ENCODE data around the gene CWC25.
"Not testable (repeated sequence)": the region's sequence is repeated elsewhere in the genome, so short reads cannot be mapped to it uniquely, and the experiment has no call there.

Gene CWC25

DNA sequence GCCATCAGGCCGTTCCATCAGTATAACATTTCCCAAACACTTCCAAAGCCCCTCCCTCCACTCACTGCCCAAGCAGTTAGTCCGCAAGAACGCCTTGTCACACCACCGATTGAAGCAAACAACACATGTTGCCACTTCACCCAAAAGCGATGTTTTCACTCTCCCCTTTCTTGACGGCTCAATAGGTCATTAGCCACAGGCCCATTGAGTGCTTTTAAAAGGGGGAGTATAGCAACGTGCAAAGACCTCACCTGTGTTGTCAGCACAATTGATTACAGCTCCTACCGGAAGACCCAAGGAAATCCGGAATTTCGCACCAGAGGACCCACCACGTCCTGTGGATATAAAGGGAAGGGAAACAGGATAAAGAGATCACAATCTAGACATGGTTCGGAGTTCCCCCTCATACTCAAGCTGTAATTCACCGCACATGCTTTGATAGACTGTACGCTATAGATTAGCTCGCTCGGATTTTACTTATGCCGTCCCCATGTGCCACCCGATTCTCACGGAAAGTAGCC, 27.7 kb upstream of the CWC25 start:
- no peak for DNase-seq

DNA sequence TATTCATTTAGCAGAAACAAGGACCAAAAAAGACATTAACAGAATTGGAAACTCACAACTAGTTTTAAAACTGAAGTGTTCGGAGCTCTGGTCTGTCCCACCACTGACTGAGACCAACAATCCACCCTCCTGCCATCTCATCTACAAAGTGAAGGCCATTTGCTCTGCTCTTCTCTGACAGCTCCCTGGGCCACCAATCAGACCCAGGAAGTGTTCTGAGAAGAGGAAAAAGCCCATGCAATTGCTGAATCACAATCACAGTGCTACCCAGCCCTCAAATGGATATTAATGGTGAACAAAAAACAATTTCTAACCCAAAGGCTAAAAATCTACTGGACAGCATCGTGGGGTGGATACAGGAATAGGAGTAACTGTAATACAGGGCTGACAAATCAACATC, 26.3 kb upstream of the CWC25 start:
- DNase-seq = no peak

DNA sequence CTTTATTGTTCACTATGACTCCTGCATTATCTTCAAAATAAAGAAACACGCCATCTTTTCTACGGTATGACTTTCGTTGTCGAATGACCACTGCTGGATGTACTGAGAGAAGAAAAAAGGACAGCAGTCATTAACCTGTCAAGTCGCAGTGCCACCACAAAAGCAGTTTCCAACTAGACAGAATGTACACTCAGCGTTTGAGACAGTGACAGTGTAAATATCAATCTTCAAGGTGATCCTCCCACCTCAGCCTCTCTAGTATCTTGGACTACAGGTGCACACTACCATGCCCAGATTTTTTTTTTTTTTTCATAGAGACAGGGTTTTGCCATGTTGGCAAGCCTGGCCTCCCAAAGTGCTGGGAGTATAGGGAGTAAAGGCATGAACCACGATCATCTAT, 25.3 kb upstream of the CWC25 start:
- DNase-seq = no peak

DNA sequence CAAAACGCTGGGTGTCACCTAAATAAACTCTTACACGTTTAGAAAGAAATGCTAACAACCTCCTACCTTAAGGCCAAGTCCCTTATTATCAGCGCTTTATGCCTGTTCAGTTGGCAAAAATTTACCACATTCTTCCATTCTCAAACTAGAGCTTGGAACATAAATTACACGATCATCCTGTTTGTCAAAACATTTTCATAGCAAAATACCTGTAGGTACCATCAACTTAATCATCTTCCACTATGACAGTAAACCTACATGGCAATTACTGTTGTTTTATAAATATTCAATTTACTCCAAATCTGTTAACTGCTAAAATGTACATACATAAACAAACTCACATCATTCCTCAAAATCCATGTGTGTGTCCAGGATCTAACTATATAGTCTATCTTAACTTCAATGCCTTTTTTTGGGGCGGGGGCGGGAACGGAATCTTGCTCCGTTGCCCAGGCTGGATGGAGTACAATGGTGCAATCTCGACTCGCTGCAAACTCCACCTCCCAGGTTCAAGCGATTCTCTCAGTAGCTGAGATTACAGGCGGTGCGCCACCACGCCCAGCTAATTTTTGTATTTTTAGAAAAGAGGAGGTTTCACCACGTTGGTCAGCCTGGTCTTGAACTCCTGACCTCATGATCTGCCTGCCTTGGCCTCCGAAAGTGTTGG, 24.0 kb upstream of the CWC25 start:
- no peak for DNase-seq

DNA sequence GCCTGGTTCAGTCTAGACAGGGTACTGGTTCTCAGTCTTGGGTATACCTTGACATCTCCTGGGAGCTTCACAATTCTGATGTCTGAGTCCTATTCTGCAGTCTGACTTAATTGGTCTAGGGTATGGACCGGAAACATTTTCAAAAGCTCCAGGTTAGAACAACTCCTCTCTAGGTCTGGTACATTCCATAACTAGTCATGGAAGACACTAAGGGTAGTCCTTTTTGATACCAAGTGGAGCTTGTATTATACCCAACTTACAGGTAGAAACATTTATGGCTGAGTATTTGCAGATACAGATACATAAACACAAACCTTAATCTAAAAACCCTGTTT, 23.4 kb upstream of the CWC25 start:
- no peak for DNase-seq

DNA sequence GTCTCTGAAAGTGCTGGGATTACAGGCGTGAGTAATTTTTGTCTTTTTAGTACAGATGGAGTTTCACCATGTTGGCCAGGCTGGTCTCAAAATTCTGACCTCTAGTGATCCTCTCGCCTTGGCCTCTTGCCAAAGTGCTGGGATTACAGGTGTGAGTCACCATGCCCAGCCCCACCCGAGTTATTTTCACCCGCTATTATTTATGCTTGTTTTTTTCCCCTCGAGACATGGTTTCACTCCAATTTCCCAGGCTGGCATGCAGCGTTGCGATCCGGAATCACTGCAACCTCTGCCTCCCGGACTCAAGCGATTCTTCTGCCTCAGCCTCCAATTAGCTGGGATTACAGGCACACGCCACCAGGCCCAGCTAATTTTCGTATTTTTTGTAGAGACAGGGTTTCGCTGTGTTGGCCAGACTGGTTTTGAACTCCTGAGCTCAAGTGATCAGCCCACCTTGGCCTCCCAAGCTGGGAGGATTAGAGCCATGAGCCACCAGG, 19.2 kb upstream of the CWC25 start:
- DNase-seq = no peak

DNA sequence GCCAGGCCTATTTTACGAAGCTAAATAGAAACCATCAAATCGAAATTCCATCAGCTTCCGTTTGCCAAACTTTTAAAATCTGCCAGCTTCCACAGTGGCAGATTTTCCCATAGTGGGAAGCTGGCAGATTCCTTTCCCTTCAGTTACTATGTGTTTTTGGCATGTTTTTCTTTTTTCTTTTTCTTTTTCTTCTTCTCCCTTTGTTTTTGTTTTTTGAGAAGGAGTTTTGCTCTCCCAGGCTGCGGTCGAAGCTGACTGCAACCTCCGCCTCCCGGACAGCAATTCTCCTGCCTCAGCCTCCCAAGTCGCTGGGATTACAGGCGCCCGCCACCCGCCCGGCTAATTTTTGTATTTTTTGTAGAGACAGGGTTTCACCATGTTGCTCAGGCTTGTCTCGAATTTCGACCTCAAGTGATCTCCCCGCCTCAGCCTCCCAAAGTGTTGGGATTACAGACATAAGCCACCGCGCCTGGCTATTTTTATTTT, 684 bp upstream of the CWC25 start:
- no peak for DNase-seq

DNA sequence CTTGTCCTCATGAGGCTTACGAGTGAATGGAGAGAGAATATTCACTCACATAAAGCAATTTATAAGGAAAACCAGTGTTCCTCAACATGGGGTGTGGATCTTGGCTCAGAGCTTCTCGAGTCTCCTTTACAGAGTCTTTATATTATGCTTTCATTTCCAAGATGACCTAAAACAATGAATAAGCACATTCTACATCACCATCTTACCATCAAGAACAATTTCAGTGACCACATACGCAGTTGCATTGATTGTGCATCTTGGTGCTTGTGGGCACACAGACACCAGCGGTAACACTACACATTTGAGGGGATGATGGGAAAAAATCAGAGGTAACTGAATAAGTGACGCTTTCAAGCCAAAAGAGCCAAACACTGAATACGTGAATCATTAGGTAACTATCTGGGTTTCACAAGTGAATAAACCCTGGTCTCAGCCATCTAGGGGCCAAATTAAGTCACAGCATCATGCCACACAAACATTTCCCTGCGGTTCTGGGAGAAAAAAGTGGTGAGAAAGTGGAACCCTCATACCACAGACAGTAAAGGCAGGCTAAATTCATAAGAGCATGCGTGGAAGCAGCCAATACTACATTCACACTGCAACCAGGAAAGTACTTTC, 9.4 kb downstream of the CWC25 start:
- DNase-seq = no peak

DNA sequence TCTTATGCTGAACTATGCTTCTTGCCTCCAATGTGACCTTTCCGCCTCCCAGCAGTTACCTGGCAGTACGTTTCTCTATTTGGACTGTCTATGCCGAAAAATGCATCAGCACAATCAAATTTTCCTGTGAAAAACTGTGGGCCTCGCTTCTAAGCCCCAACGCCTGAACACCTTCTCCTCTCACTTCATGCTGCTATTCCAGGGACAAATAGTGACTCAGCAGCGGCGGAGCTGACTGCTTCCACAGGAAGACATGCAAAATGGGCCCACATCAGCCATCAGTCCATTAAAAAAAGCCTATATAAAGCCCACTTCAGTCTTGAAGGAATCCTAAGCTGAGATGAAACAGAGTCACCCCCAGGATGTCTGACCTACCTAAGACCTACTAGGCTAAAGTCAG, 15.3 kb downstream of the CWC25 start:
- peak in 1 of 2 donors; percentile 4 for DNase-seq

DNA sequence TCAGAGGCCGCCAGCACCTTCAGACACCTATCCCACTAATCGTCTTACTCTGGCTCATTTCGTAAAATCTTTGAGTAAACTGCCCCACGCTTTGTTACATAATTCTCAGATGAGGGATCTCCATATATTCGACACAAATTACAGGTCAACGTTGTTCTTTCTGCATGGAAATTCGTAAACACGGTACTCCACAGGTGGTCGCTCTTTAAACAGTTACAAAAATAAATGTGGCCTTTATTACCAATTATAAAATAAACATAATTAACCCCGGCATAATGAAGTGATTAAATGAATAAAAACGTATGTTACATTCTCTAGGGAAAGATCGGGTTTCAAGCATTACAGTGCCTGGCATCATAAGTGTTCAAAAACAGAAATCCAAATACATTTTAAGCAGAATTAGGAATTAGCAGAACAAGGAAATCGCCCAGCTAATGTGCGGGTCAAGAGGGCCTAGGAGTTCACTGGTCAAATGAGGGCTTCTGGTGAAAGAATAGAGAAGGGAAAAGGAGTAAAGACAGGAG, 24.8 kb downstream of the CWC25 start:
- no peak for DNase-seq

DNA sequence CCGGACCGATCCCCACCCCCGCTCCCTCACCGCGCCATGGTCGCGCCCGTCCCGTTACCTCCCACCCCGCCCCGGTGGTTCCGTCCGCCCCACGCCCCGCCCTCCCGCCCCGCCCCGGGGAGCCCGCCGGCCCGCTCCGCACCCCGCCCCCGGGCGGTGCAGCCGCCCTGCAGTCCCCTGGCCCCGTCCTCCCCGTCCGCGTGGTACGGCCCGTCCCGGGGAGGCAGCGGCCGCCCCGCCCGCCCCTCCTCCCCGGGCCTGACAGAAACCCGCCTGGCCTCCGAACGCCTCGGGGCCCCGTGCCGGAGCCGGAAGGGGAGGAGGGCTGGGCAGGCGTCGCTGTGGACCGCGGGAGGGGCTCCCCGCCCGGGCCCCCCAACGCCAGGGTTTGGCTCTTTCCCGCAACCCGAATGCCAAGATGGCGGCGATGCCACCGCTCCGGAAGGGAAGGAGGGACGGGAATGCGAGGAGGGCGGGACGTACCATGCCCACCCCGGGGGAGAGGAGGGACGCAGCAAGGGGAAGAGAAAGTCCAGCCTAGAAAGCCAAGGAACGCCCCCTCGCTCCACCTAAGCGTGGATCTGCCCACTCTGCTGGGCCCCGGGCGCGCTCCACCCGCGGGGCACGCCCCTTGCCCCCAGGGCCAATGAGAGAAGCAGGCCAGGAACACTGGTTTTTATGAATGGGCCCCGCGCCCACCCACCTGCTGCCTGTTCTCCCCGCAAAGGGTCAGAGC, 25.5 kb downstream of the CWC25 start, which contains the start of gene PIP4K2B:
TSS of gene PIP4K2B (minus strand) at position 56 of the 736 bp plus-strand sequence. CDS start 132 bp downstream, outside the sequence.
- peak; percentile 92 to 97 for DNase-seq

DNA sequence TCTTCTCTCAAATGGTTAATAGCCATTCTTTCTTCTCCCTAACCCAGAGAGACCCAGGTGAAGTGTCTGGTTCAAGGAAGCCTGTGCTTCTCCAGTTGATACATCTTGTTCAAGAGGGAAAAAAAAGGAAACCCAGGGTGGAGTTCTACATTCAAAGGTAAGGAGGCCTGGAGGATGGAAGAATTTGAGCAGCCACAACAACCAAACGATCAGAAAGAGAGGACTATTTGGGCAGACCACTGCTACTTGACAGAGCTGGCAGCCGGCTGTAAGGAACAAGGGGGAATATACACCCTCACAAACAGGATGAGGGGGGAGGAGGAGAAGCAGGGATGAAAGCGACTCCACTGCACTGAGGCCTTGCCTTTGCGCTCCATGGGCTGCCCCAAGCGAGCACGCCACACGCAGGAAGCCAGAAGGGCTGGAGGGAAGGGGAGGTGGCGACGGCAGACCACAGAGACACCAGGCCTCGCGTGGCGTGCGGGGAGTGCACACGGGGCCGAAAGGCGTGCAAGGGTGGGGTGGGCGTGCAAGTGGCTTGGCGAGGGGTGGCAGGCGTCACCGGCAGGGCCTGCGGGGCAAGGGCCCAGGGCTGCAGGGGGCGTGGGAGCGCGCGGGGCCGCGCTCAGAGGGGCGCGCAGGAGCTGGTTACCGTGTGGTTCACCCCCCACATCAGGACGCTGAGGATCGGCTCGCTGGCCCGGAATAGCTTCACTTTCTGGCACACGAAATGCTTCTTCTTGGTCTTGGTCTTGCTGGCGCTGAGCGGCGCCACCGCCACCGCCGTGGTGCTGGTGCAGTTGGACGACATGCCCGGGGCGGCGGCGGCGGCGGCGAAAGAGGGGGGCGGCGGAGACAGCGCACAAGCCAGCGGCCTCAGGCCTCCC, 26.3 kb downstream of the CWC25 start:
- peak in 1 of 2 donors; percentile 48 for DNase-seq

DNA sequence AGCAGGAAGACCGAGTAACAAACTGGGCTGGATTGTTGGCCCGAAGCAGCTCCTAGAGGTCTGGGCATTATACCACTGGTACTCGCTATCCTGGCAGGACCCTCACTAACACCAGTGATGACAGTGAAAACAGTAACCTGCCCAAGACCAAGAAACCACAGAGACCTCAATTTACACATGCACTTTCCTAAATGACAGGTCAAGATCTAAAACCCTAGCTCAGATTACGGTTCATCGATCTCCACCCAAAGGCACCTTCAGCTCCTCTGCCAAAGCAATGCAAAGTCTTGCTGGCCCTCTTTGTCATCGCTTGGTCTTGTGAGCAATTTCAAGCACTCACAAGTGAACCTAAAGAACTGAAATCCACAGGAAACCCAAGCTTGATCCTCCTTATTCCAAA, 27.3 kb downstream of the CWC25 start:
- no peak for DNase-seq

DNA sequence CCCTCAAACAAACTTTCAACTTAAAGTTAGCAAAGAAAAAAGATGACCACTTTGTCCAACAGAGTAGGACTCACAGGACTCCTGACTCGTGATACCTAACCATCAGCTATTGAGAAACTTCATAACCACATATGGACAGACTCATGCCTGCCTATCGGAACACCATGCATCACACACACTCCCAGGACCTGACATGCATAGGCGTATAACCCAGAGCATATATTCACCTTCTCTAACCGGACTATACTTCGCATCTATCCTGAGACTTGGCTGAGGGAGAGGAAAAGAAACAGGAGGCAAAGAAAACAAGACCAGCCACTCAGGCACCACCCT, 28.0 kb downstream of the CWC25 start:
- no peak for DNase-seq

DNA sequence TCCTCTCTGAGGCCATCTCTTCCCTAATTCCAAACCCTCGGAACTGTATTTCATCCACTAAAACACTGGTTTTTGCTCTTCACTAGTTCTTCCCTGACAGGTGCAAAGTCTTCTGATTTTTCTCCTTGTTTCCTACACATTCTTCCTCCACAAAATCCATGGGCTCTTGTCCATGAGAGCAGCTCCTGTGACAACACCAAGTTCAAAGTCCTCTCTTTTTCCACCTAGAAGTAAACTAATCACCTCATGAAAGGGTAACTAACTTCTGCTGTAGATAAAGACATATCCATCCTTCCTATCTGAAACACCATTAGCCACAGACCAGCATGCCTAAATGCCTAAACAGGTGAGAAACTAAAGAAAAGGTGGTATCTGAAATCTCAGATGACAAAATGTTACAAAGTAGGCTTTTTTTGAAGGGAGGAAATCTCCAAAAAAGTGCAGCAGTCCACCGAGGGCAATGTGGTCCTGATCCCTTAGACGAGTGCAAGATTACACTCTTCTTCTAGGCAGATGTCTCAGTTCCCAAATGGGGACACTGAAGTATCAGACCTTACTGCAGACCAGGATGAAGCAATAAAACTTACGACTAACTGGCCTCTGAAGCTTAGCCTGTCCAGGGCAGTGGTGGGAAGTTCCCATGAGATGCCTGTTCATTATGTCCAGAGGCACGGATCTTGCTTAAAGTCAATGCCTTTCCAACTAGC, 28.5 kb downstream of the CWC25 start:
- DNase-seq = no peak

DNA sequence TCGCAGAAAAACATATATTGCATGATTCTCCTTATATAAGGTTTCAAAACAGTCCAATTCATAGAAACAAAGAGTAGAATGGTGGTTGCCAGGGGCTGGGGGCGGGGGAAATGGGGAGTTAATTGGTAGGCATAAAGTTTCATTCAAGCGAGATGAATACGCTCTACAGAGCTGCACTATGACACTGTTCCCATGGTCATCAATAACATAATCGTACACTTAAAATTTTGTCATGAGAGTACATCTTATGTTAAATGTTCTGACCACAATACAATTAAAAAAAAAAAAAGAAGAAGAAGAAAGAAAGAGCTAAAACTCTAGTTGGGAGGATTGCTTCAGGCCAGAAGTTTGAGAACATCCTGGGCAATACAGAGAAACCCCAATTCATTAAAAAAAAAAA, 30.9 kb downstream of the CWC25 start:
- DNase-seq = no peak

DNA sequence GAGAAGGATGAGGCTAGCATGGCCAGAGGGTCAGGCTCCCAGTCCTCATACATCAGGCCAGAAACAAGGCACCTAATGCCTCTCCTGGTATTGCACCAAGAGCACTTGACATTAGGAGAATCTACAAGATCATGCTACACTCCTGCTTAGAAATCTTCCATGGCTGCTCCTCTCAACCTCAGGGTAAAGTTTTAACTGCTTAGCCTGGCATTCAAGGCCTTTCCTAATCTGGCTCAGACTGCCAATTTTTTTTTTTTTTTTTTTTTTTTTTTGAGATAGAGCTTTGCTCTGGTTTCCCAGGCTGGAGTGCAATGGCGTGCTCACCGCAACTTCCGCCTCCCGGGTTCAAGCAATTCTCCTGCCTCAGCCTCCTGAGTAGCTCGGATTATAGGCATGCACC, 34.0 kb downstream of the CWC25 start:
- no peak for DNase-seq

DNA sequence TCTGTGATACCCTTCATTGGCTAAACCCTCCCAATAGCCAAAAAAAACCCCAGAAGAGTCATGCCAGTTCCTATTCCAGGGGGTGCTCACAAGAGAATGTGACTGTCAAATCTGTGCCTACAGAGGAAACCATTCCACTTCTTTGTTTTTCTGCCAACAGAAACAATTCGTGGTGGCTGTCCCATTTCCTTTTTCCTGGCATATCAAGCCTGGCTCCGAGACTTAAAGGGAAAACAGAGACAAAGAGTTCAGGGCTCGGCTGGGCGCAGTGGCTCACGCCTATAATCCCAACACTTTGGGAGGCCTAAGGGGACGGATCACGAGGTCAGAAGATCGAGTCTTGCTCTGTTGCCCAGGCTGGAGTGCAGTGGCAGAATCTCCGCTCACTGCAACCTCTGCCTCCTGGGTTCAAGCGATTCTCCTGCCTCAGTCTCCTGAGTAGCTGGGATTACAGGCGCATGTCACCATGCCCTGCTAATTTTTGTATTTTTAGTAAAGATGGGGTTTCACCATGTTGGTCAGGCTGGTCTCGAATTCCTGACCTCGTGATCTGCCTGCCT, 34.9 kb downstream of the CWC25 start:
- DNase-seq = not testable (repeated sequence)

DNA sequence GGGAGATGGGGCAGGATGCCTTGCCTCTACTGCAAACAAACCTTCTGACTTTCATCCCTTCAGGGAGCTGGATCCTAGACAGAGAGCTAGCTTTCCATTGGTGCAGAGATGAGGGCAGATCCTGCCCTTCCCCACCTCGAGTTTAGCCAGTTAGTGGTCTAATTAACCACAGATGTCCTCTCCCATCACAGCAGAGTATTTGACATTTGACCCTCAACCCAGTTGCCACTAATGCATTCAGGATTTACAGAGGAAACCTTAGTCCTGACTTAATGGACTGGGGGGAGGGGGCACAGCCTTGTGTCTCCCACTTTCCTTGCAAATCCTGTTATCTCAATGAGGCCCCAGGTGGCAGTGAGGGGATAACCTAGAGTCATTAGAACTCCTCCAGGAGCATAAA, 35.9 kb downstream of the CWC25 start:
- DNase-seq = no peak

DNA sequence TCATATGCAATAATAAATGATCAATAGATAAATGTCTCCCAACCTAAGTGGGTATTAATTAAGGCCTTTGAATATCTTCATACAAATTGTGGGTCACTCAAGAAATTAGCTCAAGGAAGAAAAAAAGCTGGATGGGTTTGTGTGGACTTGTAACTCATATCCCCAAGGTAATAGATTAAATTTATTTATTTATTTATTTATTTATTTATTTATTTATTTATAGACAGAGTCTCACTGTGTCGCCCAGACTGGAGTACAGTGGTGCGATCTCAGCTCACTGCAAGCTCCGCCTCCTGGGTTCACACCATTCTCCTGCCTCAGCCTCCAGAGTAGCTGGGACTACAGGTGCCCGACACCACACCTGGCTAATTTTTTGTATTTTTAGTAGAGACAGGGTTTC, 37.1 kb downstream of the CWC25 start:
- not testable (repeated sequence) for DNase-seq

DNA sequence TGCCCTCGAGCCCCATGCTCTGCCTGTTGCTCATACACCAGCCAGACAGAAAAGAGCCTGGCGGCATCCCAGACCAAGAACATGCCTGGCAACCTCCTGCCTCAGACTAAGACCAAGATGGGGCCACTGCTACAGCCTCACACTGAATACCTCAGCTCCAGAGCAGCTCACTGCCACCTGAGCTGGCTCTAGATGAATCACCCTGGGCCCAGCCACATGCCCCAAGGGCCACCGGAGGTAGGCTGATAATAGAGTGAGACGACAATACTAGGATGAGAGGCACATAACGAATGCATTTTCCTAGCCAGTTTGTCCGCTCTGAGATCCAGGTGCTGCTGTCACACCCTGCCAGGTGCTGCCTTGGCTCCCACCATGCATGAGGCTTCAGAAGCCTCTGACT, 38.7 kb downstream of the CWC25 start:
- DNase-seq = no peak
